Ammon's horn (tissue), 1 donor: ENCODE data around the gene CACNA2D3.
"Not testable (repeated sequence)": the region's sequence is repeated elsewhere in the genome, so short reads cannot be mapped to it uniquely, and the experiment has no call there.

ENCODE experiments used
- DNase-seq: peaks from one replicate; pipeline ENCODE4 v3.0.0-alpha.2; 2016; ENCODE audit warnings: low spot score

Gene CACNA2D3

DNA sequence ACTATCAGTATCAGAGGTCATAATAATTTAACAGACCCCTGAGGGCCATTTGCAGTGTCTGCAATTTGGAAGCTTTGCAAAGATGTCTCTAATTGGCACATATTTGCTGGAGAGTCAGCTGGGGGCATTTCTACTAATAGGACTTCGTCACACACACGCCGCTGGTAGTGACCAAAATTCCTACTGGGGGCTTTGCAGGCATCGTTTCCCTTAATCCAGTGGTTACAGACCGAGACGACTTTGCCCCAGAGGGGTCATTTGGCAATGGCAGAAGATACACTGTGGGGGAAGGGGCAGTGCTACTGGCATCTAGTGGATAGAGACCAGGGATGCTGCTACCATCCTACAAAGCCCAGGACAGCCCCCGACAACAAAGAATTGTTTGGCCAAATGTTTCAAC is 956.5 kb downstream of the CACNA2D3 start:
- DNase-seq = no peak

DNA sequence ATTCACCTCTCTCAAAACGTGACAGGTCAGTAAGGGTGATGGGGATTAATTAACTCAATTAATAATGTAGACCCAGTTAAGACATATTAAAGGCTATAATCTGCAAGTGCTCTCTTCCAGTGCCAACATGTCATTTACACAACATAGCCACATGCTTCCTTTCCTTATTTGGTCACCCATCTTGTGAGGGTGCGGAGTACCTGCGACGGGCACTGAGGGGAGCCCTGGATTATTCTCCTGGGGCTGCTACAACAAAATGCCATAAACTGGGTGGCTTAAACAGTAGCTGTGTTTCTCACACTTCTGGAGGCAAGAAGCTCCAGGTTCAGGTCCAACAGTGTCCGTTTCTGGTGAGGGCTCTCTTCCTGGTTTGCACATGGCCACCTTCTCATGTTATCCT is 962.9 kb downstream of the CACNA2D3 start:
- no peak for DNase-seq

DNA sequence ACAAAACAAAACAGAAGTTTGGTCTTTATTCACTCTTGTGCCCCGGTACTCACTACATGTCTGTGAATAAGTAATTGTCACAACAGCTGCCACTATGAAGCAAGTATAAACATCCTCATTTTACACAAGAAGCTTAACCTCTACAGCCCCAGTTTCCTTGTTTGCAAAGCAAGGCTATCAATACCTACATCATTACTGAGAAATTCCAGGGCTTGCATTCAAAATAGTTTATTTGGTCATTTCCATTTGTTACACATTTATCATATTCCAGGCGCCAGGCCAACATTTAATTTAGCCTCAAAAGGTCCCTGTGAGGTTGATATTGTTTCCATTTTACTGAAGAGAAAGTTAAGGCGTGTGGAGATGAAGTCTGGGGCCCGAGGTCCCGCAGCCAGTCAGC is 966.9 kb downstream of the CACNA2D3 start:
- no peak for DNase-seq

- no peak for DNase-seq
These were observed 967.9 kb downstream of the CACNA2D3 start for GRCh38 chr3:55090291-55090690.

DNA sequence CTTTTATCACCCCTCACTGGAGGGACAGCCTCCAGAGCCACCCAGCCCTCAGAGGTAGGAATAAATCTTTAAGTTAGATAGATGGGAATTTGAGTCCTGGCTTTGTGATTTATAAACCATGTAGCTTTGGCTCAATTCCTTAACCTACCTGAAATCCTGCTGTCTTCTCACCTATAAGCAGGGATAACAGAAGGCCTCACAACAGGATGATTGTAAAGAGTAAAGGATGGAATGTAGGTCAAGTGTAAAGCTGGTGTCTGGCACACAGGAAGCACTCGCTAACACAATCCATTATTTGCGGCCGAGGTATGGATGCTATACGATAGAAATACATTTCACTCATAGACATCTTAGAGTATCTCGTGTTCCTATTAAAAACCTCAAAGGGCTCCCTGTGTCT is 968.4 kb downstream of the CACNA2D3 start:
- DNase-seq = no peak

DNA sequence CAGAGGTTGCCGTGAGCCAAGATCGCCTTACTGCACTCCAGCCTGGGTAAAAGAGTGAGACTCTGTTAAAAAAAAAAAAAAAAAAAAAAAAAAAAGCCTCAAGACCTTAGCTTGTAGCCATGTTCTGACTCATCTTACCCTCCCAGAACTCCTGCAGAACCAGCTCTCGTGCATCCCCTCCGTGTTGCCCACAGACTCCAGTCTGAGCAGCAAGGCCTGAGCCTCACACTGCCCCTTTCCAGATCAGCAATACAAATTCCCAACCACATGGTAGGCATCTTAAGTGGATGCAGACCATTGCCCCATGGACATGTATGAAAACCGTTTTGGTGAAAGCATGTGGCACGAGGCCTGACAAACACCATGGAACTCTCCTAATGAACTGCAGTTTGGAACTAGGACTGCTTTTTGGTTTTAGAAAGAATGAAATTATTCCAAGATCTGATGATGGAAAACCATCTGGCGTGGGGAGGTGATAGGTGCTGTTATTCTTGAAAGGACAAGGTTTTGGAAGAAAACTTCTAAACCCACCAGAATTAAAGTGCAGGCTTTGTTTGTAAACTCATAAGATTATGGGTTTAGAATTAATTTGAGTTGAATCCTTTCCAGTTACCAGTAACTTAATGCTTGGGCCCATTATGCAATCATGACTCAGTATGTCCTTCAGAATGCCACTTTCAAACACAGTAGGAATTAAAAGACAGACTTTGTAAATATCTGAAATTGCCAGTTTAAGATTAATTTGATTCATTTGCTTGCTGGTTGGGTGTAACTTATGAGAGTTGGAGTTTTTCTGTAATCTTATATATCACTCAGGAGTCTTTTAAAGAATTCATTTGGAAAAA is 969.3 kb downstream of the CACNA2D3 start:
- DNase-seq = no peak

DNA sequence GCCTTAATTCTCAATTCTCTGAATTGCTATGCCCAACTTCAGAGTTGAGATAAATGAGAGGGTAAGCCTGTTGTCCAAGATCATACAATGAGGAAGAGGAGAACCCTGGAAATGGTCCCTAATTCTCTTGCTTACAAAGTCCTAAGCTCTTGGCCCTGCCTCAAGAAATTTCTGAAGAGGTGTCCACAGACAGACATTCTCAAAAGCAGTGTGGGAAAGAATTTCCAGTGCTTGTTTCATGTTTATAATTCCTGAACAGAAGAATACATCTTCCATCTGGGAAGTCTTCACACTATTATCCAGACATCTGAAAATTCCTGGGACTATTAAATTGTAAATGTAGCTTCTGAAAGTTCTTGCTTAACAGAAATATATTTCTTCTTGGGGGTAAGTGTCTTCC is 972.3 kb downstream of the CACNA2D3 start:
- no peak for DNase-seq

- no peak for DNase-seq
These were observed 975.1 kb downstream of the CACNA2D3 start for GRCh38 chr3:55097441-55097840.

DNA sequence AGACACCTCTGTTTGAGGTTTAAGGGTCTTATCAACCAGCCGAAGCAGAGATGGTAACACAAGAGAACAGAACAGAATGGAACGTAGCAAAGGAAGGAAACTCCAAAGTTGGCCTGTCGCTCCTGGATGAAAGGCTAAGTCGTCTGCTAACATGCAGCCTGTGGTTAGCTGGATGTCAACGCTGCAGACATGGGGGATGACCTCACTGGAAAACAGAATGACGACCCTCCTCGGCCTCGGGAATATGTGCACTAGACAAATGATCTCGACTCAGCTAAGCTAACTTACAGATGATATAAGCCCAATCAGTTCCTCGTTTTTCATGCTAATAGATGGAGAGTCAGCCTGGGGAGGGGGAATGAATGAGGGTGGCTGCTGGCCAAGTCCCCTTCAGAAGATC is 983.3 kb downstream of the CACNA2D3 start:
- DNase-seq = no peak

DNA sequence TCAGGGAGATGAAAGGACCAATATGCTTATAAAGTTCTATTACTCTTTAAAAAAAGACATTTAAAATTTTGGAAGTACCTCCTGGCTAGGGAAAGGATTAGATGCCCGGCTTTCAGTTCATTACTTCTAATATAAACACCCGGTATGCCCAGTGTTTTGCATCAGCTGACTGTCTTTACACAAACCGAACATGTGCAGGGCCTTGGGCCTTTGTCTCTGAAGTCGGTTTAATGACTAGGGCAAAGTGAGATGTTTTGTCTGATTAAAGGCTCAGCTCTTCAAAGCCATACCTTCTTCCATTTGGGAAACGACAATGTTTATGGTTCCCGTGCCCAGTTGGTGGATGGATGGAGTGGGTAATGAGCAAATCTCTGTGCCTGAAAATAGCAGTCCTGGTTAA is 984.8 kb downstream of the CACNA2D3 start:
- DNase-seq = no peak

- DNase-seq = not testable (repeated sequence)
These were observed 989.6 kb downstream of the CACNA2D3 start for GRCh38 chr3:55111906-55112305.

GRCh38 chr3:55118451-55118850 is 996.1 kb downstream of the CACNA2D3 start:
- DNase-seq = no peak

GRCh38 chr3:55119268-55119667 is 996.9 kb downstream of the CACNA2D3 start:
- no peak for DNase-seq

DNA sequence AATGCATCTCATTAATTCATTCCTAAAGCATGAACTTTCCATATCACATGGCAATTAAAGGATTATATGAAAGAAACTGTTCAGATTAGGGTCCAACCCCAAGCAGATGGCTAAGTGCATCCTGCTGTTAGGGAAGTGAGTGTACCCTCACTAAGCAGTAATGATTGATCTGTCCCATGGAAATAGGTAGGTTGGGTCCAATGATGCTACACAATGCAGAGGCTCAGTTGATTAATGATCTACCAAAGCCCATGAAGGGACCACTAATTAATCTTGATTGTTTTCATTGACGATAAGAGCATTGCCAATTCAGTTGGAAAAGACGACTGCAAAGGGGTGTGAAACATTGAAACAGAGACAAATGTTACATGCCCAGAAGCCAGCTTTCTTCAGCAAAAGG is 1000.0 kb downstream of the CACNA2D3 start:
- no peak for DNase-seq
